Measurements from ENCODE around the gene MS4A10. TPM values are rescaled to one million over a fixed set of nuclear protein-coding genes. Genes with fewer than 3 reads are reported as not detected.

Gene MS4A10
- total RNA-seq, 2 experiments from 2014 or later, result not detected

- H3K27ac Mint-ChIP-seq, result no peak overlapping the region
Measured at GRCh38 chr11:60795291-60795690, 10.2 kb downstream of the MS4A10 start.

GRCh38 chr11:60797846-60798630, 12.9 kb downstream of the MS4A10 start:
- no peak overlapping the region for H3K27ac Mint-ChIP-seq
- CTCF ChIA-PET, result no interaction called here
- H3K4me3 Mint-ChIP-seq, result no peak overlapping the region
- DNase-seq, result no peak
- H3K9me3 Mint-ChIP-seq, result no peaks in the 10 kb centered on the region
- H3K36me3 Mint-ChIP-seq, result no peaks in the 10 kb centered on the region
- peaks cover 4% of the 10 kb centered on the region for H3K27me3 Mint-ChIP-seq
- POLR2A ChIA-PET, result no interaction called here
- no peaks in the 10 kb centered on the region for H3K4me1 Mint-ChIP-seq (ENCODE audit: low read depth)
- intact Hi-C loops (cut with micrococcal nuclease), result no loop called here

More at GRCh38 chr11:60795291-60795690, 10.2 kb downstream of the MS4A10 start:
- intact Hi-C loops (cut with micrococcal nuclease), result no loop called here
- no peak for DNase-seq
- no peaks in the 10 kb centered on the region for H3K36me3 Mint-ChIP-seq
- CTCF ChIA-PET, result no interaction called here
- H3K4me3 Mint-ChIP-seq, result no peak overlapping the region
- no peaks in the 10 kb centered on the region for H3K27me3 Mint-ChIP-seq
- no peaks in the 10 kb centered on the region for H3K4me1 Mint-ChIP-seq (ENCODE audit: low read depth)
- H3K9me3 Mint-ChIP-seq, result no peaks in the 10 kb centered on the region
- POLR2A ChIA-PET, result no interaction called here

- no peak overlapping the region for H3K4me3 Mint-ChIP-seq
- POLR2A ChIA-PET, result no interaction called here
- CTCF ChIA-PET, result interaction anchor here (1.3 to 2.6 kb wide), 2 partner anchors 23 to 32 kb away, joined by 3 to 8 read pairs; no protein-coding TSS in a partner anchor
- DNase-seq, result no peak
- no peaks in the 10 kb centered on the region for H3K9me3 Mint-ChIP-seq
- no peaks in the 10 kb centered on the region for H3K36me3 Mint-ChIP-seq
- no peak overlapping the region for H3K27ac Mint-ChIP-seq
- intact Hi-C loops (cut with micrococcal nuclease), result no loop called here
- H3K4me1 Mint-ChIP-seq (ENCODE audit: low read depth), result no peaks in the 10 kb centered on the region
- peaks cover 4% of the 10 kb centered on the region for H3K27me3 Mint-ChIP-seq
Measured at GRCh38 chr11:60798631-60799030, 13.5 kb downstream of the MS4A10 start.

GRCh38 chr11:60801194-60801593, 16.1 kb downstream of the MS4A10 start:
- no peaks in the 10 kb centered on the region for H3K9me3 Mint-ChIP-seq
- CTCF ChIA-PET, result interaction anchor here (2.6 kb wide), 1 partner anchor 26 kb away, joined by 8 read pairs; no protein-coding TSS in a partner anchor
- no peaks in the 10 kb centered on the region for H3K4me1 Mint-ChIP-seq (ENCODE audit: low read depth)
- intact Hi-C loops (cut with micrococcal nuclease), result no loop called here
- POLR2A ChIA-PET, result no interaction called here
- H3K36me3 Mint-ChIP-seq, result no peaks in the 10 kb centered on the region
- H3K4me3 Mint-ChIP-seq, result no peak overlapping the region
- H3K27ac Mint-ChIP-seq, result no peak overlapping the region
- no peak for DNase-seq
- peaks cover 8% of the 10 kb centered on the region for H3K27me3 Mint-ChIP-seq

- Mint-ChIP-seq H3K4me3 (no peak overlapping the region), H3K27ac (no peak overlapping the region), H3K36me3 (no peaks in the 10 kb centered on the region), H3K9me3 (no peaks in the 10 kb centered on the region), H3K27me3 (peaks cover 14% of the 10 kb centered on the region), H3K4me1 (ENCODE audit: low read depth) (no peaks in the 10 kb centered on the region)
- no peak for DNase-seq
- CTCF ChIA-PET, result interaction anchor here (1.3 kb wide), 1 partner anchor 28 kb away, joined by 3 read pairs; no protein-coding TSS in a partner anchor
- intact Hi-C loops (cut with micrococcal nuclease), result no loop called here
- POLR2A ChIA-PET, result no interaction called here
Measured at GRCh38 chr11:60803273-60803936, 18.3 kb downstream of the MS4A10 start.

GRCh38 chr11:60809249-60809648, 24.1 kb downstream of the MS4A10 start:
- intact Hi-C loops (cut with micrococcal nuclease), result no loop called here
- H3K36me3 Mint-ChIP-seq, result no peaks in the 10 kb centered on the region
- peaks cover 2% of the 10 kb centered on the region for H3K9me3 Mint-ChIP-seq
- peaks cover 16% of the 10 kb centered on the region for H3K27me3 Mint-ChIP-seq
- ChIA-PET POLR2A (no interaction called here), CTCF (no interaction called here)
- DNase-seq, result no peak
- no peak overlapping the region for H3K27ac Mint-ChIP-seq
- no peak overlapping the region for H3K4me3 Mint-ChIP-seq
- no peaks in the 10 kb centered on the region for H3K4me1 Mint-ChIP-seq (ENCODE audit: low read depth)

- Mint-ChIP-seq H3K36me3 (no peaks in the 10 kb centered on the region), H3K4me3 (no peak overlapping the region), H3K4me1 (ENCODE audit: low read depth) (no peaks in the 10 kb centered on the region), H3K27ac (no peak overlapping the region), H3K27me3 (peaks cover 16% of the 10 kb centered on the region), H3K9me3 (peaks cover 2% of the 10 kb centered on the region)
- POLR2A ChIA-PET, result no interaction called here
- intact Hi-C loops (cut with micrococcal nuclease), result no loop called here
- CTCF ChIA-PET, result no interaction called here
- DNase-seq, result no peak
Measured at GRCh38 chr11:60809691-60810090, 24.6 kb downstream of the MS4A10 start.

GRCh38 chr11:60810151-60810550, 25.0 kb downstream of the MS4A10 start:
- ChIA-PET POLR2A (no interaction called here), CTCF (no interaction called here)
- Mint-ChIP-seq H3K4me3 (no peak overlapping the region), H3K9me3 (peaks cover 2% of the 10 kb centered on the region), H3K4me1 (ENCODE audit: low read depth) (no peaks in the 10 kb centered on the region), H3K27me3 (peaks cover 16% of the 10 kb centered on the region), H3K36me3 (no peaks in the 10 kb centered on the region), H3K27ac (no peak overlapping the region)
- intact Hi-C loops (cut with micrococcal nuclease), result no loop called here
- no peak for DNase-seq

- Mint-ChIP-seq H3K27me3 (peaks cover 16% of the 10 kb centered on the region), H3K4me3 (no peak overlapping the region), H3K4me1 (ENCODE audit: low read depth) (no peaks in the 10 kb centered on the region), H3K27ac (no peak overlapping the region), H3K36me3 (no peaks in the 10 kb centered on the region), H3K9me3 (peaks cover 2% of the 10 kb centered on the region)
- ChIA-PET POLR2A (no interaction called here), CTCF (no interaction called here)
- DNase-seq, result no peak
- intact Hi-C loops (cut with micrococcal nuclease), result no loop called here
Measured at GRCh38 chr11:60810569-60810968, 25.4 kb downstream of the MS4A10 start.

GRCh38 chr11:60813324-60813723, 28.2 kb downstream of the MS4A10 start:
- Mint-ChIP-seq H3K27me3 (peaks cover 8% of the 10 kb centered on the region), H3K36me3 (peaks cover 2% of the 10 kb centered on the region), H3K9me3 (peaks cover 16% of the 10 kb centered on the region), H3K4me3 (no peak overlapping the region), H3K27ac (no peak overlapping the region), H3K4me1 (ENCODE audit: low read depth) (no peaks in the 10 kb centered on the region)
- no peak for DNase-seq
- intact Hi-C loops (cut with micrococcal nuclease), result no loop called here
- ChIA-PET CTCF (interaction anchor here (0.7 to 1.0 kb wide), 2 partner anchors 19 to 98 kb away, joined by 3 to 4 read pairs; no protein-coding TSS in a partner anchor), POLR2A (no interaction called here)

GRCh38 chr11:60814112-60814511, 29.0 kb downstream of the MS4A10 start:
- no peak overlapping the region for H3K4me3 Mint-ChIP-seq

GRCh38 chr11:60816590-60817157, 31.5 kb downstream of the MS4A10 start:
- ChIA-PET CTCF (no interaction called here), POLR2A (no interaction called here)
- intact Hi-C loops (cut with micrococcal nuclease), result no loop called here
- Mint-ChIP-seq H3K9me3 (peaks cover 16% of the 10 kb centered on the region), H3K4me1 (ENCODE audit: low read depth) (no peaks in the 10 kb centered on the region), H3K4me3 (no peak overlapping the region), H3K27ac (no peak overlapping the region), H3K27me3 (peaks cover 3% of the 10 kb centered on the region), H3K36me3 (peaks cover 2% of the 10 kb centered on the region)
- no peak for DNase-seq

More at GRCh38 chr11:60814112-60814511, 29.0 kb downstream of the MS4A10 start:
- no peak for DNase-seq
- Mint-ChIP-seq H3K27me3 (peaks cover 8% of the 10 kb centered on the region), H3K36me3 (peaks cover 2% of the 10 kb centered on the region), H3K4me1 (ENCODE audit: low read depth) (no peaks in the 10 kb centered on the region), H3K27ac (no peak overlapping the region), H3K9me3 (peaks cover 16% of the 10 kb centered on the region)
- intact Hi-C loops (cut with micrococcal nuclease), result no loop called here
- ChIA-PET CTCF (interaction anchor here (0.7 to 1.0 kb wide), 2 partner anchors 18 to 98 kb away, joined by 3 to 4 read pairs; no protein-coding TSS in a partner anchor), POLR2A (no interaction called here)
